Activated naive CD8-positive, alpha-beta T cell (primary cell): ENCODE data around the gene TOR3A.
"Not testable (repeated sequence)": the region's sequence is repeated elsewhere in the genome, so short reads cannot be mapped to it uniquely, and the experiment has no call there.

ENCODE experiments used
- H3K27ac Mint-ChIP-seq: one replicate; pipeline ENCODE4 v1.8.0; 2021; ENCODE audit warnings: mixed read lengths
- H3K27me3 Mint-ChIP-seq: one replicate; pipeline ENCODE4 v1.8.0; 2021; ENCODE audit warnings: mixed read lengths
- H3K36me3 Mint-ChIP-seq: one replicate; pipeline ENCODE4 v1.8.0; 2021; ENCODE audit warnings: mixed read lengths
- H3K4me1 Mint-ChIP-seq: one replicate; pipeline ENCODE4 v1.8.0; 2021; ENCODE audit warnings: low read depth, mixed read lengths
- H3K4me3 Mint-ChIP-seq: one replicate; pipeline ENCODE4 v1.8.0; 2021; ENCODE audit warnings: mild to moderate bottlenecking, mixed read lengths
- H3K9me3 Mint-ChIP-seq: one replicate; pipeline ENCODE4 v1.8.0; 2021; ENCODE audit warnings: low read depth, mixed read lengths

Gene TOR3A, protein sequence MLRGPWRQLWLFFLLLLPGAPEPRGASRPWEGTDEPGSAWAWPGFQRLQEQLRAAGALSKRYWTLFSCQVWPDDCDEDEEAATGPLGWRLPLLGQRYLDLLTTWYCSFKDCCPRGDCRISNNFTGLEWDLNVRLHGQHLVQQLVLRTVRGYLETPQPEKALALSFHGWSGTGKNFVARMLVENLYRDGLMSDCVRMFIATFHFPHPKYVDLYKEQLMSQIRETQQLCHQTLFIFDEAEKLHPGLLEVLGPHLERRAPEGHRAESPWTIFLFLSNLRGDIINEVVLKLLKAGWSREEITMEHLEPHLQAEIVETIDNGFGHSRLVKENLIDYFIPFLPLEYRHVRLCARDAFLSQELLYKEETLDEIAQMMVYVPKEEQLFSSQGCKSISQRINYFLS

DNA sequence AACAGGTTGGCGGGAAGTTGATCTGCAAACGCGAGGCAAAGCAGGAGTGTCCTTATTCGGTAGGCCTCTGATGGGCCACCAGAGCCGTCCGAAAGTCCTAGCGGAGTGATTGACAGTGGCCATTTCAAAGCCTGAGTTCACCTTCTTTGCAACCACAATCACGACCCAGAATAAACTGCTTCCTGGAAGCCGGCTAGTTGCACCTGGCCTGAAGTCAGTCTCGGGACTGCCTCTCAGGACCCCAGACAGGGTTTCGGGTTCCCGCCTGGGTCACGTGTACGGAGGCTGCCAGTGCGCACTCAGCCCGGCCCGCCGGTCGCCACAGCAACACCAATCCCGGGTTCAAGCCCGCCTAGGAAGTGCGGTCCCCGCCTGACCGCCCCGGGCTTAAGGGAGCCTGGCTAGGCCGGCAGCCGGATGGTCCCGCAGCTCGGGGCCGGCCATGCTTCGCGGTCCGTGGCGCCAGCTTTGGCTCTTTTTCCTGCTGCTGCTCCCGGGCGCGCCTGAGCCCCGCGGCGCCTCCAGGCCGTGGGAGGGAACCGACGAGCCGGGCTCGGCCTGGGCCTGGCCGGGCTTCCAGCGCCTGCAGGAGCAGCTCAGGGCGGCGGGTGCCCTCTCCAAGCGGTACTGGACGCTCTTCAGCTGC, at the start of gene TOR3A:
Gene TOR3A (plus strand): TSS at position 384 of the 646 bp plus-strand sequence. CDS start 59 bp downstream, at position 443.
- peaks cover 25% of the 10 kb centered on the region for H3K4me1 Mint-ChIP-seq
- no peaks in the 10 kb centered on the region for H3K9me3 Mint-ChIP-seq

DNA sequence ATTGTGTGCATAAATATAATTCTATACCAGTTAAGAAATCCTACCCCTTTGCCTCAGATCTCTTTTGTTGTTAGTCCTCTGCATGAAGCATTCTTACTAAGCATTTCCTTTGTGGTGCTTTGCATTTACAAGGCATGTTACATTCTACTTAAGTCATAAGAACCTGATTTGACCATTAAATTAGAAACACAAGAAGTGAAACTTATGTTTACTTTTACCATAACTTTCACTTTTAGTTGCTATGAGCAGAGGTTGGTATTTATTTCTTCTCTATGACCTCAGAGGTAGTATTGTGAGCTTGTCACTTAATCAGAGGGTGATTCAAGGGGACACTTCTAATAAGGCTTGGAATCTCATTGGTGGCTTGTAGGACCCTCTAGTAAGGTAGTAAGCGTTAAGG, 47.1 kb upstream of the TOR3A start:
- Mint-ChIP-seq H3K36me3 (peaks cover 4% of the 10 kb centered on the region), H3K4me3 (peak overlapping the region; percentile 33), H3K27ac (peak overlapping the region; percentile 83), H3K27me3 (no peaks in the 10 kb centered on the region), H3K9me3 (no peaks in the 10 kb centered on the region), H3K4me1 (peaks cover 84% of the 10 kb centered on the region)

More for the DNA sequence above, at the start of gene TOR3A:
- H3K4me3 Mint-ChIP-seq: peak within 1 kb of the TSS; percentile 95
- no peaks in the 10 kb centered on the region for H3K27me3 Mint-ChIP-seq
- H3K27ac Mint-ChIP-seq: peak within 1 kb of the TSS; percentile 92
- no peaks in the 10 kb centered on the region for H3K36me3 Mint-ChIP-seq

DNA sequence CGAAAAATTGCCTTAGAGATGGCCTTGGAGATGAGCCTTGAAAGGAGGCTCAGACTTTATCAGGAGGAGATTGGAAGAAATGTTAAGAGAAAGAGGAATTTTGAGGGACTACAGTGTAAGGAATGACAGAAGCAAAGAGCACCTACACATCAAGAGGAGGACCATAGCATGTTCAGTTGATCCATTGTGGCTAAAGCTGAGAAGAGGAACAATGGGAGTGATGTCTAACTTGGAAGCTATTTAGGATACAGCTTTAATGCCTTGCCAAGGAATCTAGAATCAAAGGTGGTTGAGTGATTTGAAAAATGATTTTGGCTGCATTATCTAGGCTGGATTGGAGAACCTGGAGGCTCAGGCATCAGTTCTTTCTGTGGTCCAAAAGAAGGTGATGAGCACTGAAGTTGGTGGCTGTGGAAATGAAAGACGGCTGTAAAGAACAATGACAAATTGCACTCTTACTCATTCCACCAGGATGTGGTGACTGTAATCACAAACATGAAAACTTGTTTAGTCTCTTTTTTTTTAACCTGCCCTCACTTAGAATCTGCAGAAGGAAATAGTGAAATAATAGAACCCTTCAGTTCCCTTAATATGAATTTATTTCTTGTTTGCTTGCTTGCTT, 44.9 kb upstream of the TOR3A start:
- no peaks in the 10 kb centered on the region for H3K27me3 Mint-ChIP-seq
- peak overlapping the region; percentile 18 for H3K4me3 Mint-ChIP-seq
- H3K9me3 Mint-ChIP-seq: no peaks in the 10 kb centered on the region
- H3K27ac Mint-ChIP-seq: no peak overlapping the region
- H3K4me1 Mint-ChIP-seq: peaks cover 62% of the 10 kb centered on the region
- peaks cover 4% of the 10 kb centered on the region for H3K36me3 Mint-ChIP-seq

DNA sequence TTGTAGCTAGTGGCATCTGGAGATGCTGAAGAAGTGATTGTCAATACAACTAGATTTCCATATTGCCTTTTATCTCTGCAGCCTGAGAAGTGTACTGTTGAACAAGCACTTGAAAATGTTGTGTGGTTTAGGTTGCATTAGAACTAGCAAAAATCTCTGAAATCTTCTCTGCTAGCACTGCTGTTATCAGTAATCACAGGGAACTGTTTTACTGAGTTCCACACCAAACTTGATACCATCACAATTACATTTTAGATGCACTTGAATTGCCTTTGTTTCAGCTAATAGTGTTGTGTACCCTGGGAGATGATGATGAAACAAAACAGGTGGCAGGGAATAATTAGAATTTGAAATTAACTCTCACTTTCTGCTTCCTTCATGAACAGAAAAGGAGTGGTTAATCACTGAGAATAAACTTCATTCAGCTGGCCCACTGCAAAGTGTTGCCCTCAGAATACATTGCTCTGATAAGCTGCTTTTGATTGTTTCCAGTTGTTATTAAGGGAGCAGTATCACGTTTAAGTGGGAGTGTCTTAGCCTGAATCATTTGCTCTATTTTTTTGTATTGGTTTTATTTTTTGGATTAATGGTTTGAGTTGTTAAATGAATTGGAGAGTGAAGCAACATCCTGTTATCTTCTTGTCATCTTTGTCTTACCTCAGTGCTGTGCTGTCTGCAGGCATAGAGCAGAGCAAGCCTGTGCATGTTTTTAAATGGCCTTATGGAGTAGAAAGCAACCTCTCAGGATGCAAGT, 43.2 kb upstream of the TOR3A start:
- peak overlapping the region; percentile 35 for H3K27ac Mint-ChIP-seq
- peak overlapping the region; percentile 20 for H3K4me3 Mint-ChIP-seq
- no peaks in the 10 kb centered on the region for H3K9me3 Mint-ChIP-seq
- H3K36me3 Mint-ChIP-seq: peaks cover 4% of the 10 kb centered on the region
- no peaks in the 10 kb centered on the region for H3K27me3 Mint-ChIP-seq
- peaks cover 49% of the 10 kb centered on the region for H3K4me1 Mint-ChIP-seq

DNA sequence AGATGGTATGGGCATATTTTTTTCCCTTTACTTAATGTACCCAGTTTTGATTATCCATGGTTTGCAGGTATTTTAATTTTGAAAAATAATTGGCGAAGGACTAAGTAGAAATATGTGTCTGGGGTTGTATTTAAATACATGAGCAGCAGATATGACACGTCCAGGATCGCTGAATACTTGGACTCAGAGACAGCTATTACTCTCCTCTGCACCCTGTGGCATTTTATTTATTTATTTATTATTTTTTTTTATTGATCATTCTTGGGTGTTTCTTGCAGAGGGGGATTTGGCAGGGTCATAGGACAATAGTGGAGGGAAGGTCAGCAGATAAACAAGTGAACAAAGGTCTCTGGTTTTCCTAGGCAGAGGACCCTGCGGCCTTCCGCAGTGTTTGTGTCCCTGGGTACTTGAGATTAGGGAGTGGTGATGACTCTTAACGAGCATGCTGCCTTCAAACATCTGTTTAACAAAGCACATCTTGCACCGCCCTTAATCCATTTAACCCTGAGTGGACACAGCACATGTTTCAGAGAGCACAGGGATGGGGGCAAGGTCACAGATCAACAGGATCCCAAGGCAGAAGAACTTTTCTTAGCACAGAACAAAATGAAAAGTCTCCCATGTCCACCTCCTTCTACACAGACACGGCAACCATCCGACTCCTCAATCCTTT, 42.2 kb upstream of the TOR3A start:
- not testable (repeated sequence) for H3K9me3 Mint-ChIP-seq, H3K27me3 Mint-ChIP-seq, H3K36me3 Mint-ChIP-seq, H3K27ac Mint-ChIP-seq, H3K4me3 Mint-ChIP-seq
- H3K4me1 Mint-ChIP-seq: peaks cover 41% of the 10 kb centered on the region

DNA sequence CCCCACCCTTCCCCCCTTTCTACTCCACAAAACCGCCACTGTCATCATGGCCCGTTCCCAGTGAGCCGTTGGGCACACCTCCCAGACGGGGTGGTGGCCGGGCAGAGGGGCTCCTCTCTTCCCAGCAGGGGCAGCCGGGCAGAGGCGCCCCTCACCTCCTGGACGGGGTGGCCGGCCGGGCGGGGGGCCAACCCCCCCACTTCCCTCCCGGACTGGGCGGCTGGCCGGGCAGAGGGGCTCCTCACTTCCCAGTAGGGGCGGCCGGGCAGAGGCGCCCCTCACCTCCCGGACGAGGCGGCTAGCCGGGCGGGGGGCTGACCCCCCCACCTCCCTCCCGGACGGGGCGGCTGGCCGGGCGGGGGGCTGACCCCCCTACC, 41.7 kb upstream of the TOR3A start:
- not testable (repeated sequence) for H3K36me3 Mint-ChIP-seq, H3K27ac Mint-ChIP-seq, H3K4me3 Mint-ChIP-seq, H3K9me3 Mint-ChIP-seq, H3K27me3 Mint-ChIP-seq
- peaks cover 36% of the 10 kb centered on the region for H3K4me1 Mint-ChIP-seq

DNA sequence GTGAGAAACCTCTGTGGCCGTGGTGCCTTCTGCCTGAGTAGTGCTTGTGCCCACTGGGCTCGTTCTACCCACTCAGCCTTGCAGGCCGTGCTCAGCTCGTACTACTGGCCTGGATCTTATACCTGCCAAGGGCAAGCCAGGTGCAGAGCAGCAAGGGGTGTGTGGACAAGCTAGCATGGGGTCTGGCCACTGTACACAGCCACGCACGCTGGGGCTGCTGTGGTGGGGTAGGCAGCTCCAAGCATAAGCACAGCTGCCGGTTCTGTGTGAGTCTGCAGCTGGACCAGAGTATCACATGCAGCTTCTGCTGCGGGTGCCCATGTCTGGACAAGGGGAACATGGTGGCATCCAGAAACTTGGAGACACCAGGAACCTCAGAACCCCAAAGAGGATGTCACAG, 39.8 kb upstream of the TOR3A start:
- H3K4me1 Mint-ChIP-seq: peaks cover 21% of the 10 kb centered on the region
- H3K9me3 Mint-ChIP-seq: no peaks in the 10 kb centered on the region
- H3K27ac Mint-ChIP-seq: no peak overlapping the region
- no peaks in the 10 kb centered on the region for H3K27me3 Mint-ChIP-seq
- H3K36me3 Mint-ChIP-seq: peaks cover 5% of the 10 kb centered on the region
- H3K4me3 Mint-ChIP-seq: no peak overlapping the region

DNA sequence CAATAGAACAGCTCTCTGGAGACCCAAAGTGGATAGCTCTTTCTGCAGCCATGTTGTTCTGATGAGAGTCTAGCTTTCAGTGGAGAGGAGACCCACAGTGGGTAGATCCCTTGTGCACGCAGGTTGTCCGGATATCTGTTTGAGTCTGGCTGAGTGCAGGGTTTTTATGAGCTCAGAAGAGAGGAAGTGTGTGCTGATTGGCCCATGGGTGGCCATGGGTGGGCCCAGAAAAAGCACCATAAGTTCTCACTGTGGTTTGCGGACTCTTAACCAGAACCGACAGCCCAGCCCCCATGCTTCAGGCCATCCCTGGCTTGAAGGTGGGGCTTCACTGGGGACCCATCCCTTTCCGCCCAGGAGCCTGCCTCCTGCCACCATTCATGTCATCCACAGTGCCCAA, 39.2 kb upstream of the TOR3A start:
- H3K9me3 Mint-ChIP-seq: no peaks in the 10 kb centered on the region
- H3K4me1 Mint-ChIP-seq: peaks cover 17% of the 10 kb centered on the region
- H3K4me3 Mint-ChIP-seq: no peak overlapping the region
- no peak overlapping the region for H3K27ac Mint-ChIP-seq
- peaks cover 5% of the 10 kb centered on the region for H3K36me3 Mint-ChIP-seq
- H3K27me3 Mint-ChIP-seq: no peaks in the 10 kb centered on the region

DNA sequence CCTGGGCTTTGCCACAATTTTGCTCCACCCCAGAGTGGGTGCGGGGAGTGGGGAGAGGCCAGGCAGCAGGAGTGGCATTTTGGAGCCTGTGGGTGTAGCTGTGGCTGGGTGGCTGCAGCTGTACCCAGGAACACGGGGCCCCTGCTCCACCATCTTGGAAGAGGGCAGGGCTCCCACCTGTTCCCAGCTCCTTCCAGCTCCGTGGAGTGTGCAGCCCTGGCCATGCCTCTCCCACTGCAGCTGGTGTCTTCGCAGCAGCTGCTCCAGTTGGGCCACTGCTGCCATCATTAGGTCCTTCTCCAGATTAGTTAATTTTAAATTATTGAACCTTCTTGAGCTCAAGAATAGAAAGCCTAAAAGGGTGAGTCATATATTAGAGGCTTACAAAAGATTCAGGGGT, 38.6 kb upstream of the TOR3A start:
- no peak overlapping the region for H3K27ac Mint-ChIP-seq
- H3K36me3 Mint-ChIP-seq: peaks cover 5% of the 10 kb centered on the region
- no peak overlapping the region for H3K4me3 Mint-ChIP-seq
- no peaks in the 10 kb centered on the region for H3K9me3 Mint-ChIP-seq
- peaks cover 14% of the 10 kb centered on the region for H3K4me1 Mint-ChIP-seq
- H3K27me3 Mint-ChIP-seq: no peaks in the 10 kb centered on the region

DNA sequence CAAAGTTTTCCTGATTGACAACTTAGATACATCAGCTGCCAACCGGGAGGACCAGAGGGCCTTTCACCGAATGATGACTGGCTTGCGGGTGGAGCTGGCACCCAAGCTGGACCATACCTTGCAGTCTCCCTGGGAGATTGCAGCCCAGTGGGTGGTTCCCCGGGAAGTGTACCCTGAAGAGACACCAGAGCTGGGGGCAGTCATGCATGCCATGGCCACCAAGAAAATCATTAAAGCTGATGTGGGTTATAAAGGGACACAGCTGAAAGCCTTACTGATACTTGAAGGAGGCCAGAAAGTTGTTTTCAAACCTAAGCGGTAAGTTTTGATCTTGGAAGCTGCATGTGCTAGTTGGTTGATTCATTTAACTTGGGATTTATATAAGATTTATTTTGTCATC, 38.0 kb upstream of the TOR3A start:
- Mint-ChIP-seq H3K4me3 (no peak overlapping the region), H3K27me3 (no peaks in the 10 kb centered on the region), H3K9me3 (no peaks in the 10 kb centered on the region), H3K4me1 (peaks cover 8% of the 10 kb centered on the region), H3K36me3 (peaks cover 5% of the 10 kb centered on the region), H3K27ac (no peak overlapping the region)

DNA sequence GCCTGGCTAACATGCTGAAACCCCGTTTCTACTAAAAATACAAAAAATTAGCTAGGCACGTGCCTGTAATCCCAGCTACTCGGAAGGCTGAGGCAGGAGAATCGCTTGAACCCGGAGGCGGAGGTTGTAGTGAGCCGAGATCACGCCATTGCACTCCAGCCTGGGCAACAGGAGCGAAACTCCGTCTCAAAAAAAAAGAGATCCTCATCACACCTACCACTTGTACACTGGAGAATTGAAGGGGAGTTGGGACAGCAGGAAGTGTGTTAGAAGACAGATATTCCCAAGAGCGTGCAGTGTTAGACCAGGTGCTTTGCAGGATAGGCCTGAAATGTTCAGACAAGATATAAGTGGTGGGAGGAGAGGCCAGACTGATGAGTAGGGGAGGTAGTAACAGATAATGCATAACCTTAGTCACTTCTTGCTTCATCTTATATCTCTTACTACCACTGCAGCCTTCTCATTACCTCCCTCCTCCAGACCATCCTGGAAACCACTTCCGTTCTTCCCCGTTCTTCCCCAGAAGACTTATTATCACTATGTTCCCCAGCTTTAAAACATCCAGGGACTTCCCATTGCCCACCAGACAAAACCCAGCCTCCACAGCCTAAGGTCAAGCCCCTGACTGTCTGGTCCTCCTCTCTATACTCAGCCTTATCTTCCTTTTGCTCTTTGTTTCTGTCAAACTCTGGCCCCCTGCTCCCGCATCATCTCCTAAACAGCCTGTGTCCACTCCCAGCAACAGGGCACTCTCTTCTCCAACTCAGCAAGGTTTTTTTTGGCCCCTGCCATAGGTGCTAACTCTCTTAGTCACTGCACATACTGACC, 34.8 kb upstream of the TOR3A start:
- H3K27me3 Mint-ChIP-seq: no peaks in the 10 kb centered on the region
- no peak overlapping the region for H3K27ac Mint-ChIP-seq
- no peak overlapping the region for H3K4me3 Mint-ChIP-seq
- H3K9me3 Mint-ChIP-seq: no peaks in the 10 kb centered on the region
- H3K36me3 Mint-ChIP-seq: peaks cover 5% of the 10 kb centered on the region
- peaks cover 3% of the 10 kb centered on the region for H3K4me1 Mint-ChIP-seq

DNA sequence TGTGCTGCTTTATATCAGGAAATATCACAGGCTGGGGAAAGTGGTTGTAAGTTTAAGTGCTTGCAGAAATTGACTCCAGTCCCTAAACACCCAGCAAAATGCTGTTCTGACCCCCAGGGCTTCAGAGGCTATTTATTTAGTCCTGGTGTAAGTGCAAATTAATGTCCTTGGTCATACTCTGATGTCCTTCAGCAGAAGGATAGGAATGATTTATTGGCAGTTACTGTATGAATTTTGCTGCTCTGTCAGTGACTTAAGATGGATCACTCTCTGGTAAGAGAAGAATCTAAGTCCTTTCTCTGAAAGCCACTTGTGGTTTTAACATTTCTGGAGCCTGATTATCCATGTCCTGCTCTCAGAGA, 34.3 kb upstream of the TOR3A start:
- no peak overlapping the region for H3K27ac Mint-ChIP-seq

DNA sequence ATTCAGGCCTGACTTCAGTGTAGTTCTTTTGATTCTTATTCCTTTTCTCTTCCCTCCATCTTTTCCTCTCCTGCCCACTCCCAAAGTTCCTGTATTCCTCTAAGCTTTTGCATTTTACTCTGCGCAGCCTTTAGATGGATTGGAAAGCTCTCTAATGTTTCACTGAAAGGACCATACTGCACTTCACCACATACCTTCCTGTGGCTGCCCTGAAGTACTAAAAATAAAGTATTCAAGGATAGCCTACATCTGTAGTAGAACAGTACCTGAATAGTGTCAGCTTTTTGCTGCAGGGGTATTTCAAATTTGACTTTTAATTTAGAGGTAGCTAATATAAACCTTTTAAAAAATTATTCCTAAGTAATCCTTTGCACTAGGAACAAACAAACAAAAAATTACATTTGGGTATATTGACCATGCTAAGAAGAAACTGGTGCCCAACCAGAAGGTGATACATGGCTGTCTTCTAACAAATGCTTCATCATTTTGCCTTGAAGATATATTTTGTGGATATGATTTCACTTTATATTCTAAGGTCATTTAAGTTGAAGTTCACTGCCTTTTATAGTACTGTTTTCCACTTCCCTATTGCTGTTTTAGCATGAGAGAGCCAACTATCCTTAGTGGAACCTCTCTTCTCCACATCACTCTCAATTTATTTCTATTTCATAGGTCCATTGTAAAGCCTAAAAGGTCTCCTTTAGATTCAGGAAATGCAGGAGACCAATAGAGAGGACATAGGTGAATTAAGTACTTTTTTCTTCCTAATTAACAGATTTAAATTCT, 33.3 kb upstream of the TOR3A start:
- H3K4me3 Mint-ChIP-seq: no peak overlapping the region
- no peaks in the 10 kb centered on the region for H3K27me3 Mint-ChIP-seq
- H3K9me3 Mint-ChIP-seq: no peaks in the 10 kb centered on the region
- no peak overlapping the region for H3K27ac Mint-ChIP-seq
- peaks cover 3% of the 10 kb centered on the region for H3K4me1 Mint-ChIP-seq
- H3K36me3 Mint-ChIP-seq: peaks cover 5% of the 10 kb centered on the region

More for the DNA sequence above, 34.3 kb upstream of the TOR3A start:
- no peak overlapping the region for H3K4me3 Mint-ChIP-seq
- peaks cover 3% of the 10 kb centered on the region for H3K4me1 Mint-ChIP-seq
- no peaks in the 10 kb centered on the region for H3K9me3 Mint-ChIP-seq
- H3K27me3 Mint-ChIP-seq: no peaks in the 10 kb centered on the region
- H3K36me3 Mint-ChIP-seq: peaks cover 5% of the 10 kb centered on the region
